Stimulated activated naive CD4-positive, alpha-beta T cell treated with Interleukin-2 at 50 U/mL for 16 hours (primary cell): ENCODE data around the gene SLC12A8.
A peak's percentile ranks its signal among the peaks of the same experiment; 100 is the strongest.

Experiments
- DNase-seq: peaks from one replicate; lab custom pipeline; 2025; lab: John Stamatoyannopoulos, UW

The SLC12A8 gene

DNA sequence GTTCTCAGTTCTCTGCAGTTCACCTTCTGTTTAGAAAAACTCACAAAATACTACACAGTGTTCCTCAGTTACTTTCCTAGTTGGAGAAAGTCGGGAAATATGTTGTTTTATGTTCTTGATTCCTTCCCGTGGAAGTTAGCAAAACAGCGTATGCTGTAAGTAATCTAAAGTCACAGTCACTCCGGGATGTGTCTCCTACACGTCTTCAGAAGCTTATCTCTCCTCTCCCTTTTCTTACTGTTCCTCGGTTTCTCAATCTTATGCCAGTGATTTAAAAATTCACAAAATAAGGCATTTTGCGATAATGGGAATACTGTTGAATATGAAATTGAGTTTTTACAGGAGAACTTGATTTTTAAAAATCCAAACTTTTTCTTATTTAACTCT is 158.5 kb downstream of the SLC12A8 start:
- no peak for DNase-seq

- DNase-seq = no peak
Observed at GRCh38 chr3:125053304-125053699, 159.2 kb downstream of the SLC12A8 start.

GRCh38 chr3:125052624-125053303 is 159.8 kb downstream of the SLC12A8 start:
- no peak for DNase-seq

- peak; percentile 58 for DNase-seq
Observed at GRCh38 chr3:125051715-125052581, 160.6 kb downstream of the SLC12A8 start.

DNA sequence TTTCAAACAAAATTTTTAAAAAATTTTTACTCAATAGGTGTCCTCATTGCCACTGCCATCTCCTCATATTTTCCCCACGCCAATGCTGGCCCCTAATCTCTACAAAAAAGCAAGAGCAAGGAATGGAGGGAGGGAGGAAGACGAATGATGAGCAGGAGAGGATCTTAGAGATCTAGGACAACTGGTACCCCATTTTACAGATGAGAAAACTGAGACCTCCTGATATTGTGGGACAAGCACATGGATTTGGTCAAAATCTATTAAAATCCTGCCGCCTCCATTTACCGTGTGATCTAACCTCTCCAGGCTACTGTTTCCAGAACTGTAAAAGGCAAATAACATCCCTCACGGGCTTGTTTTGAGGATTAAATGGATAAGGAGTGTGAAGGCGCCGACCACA is 161.3 kb downstream of the SLC12A8 start:
- no peak for DNase-seq

DNA sequence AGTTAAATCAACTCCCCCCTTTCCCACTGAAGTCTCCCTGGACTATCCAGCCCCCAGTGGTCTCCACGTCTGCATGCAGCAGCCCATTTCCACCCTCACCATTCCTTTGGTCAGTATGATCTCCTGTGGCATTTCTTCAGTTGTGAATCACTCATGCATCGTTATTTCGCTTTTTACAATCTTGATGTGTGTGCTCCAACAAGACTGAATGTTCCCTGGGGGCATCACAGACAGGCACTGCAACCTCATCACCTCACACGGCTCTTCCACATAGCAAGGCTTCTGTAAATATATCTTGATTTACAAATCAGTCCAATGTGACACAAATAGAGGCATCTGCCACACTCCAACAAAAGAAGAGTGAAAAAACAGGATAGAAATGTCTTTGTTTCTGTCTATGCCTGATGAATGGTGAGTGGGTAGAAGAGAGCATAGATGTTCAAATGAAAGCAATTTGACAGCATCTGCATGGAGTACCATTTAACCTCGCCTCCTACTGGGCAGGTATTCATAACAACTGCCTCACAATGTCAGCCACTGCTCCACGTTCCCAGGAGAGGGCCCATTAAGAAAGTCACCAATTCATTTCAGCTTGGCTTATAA is 162.0 kb downstream of the SLC12A8 start:
- no peak for DNase-seq

- DNase-seq = no peak
Observed at GRCh38 chr3:125048282-125048681, 164.3 kb downstream of the SLC12A8 start.

GRCh38 chr3:125045965-125046364 is 166.6 kb downstream of the SLC12A8 start:
- DNase-seq = no peak

GRCh38 chr3:125045194-125045593 is 167.4 kb downstream of the SLC12A8 start:
- DNase-seq = no peak

DNA sequence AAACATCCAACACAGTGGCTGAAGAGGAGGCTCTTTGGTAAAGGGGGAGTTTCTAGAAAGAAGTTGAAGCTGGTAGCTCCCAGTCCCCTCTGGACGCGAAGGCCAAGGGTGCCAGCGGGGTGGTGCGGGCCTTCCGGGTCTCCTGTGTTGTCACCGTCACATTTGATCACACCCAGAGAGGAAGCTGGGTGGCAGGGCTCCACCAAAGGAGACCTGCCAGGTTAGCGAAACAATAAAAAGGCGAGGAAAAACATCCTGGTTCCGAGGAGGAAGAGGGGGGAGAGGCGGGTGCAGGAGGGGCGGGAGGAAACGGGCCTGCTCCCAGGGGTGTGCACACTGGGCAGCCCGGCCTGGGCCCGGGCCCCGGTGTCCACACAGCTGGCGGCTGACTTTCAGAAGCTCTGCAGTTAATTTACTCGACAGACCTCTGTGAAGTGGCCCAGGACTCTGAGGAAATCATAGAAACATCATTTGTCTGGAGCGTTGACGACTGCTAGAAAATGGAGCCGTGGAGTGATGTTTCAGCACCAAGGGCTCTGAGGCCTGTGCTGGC is 168.9 kb downstream of the SLC12A8 start:
- DNase-seq = no peak

DNA sequence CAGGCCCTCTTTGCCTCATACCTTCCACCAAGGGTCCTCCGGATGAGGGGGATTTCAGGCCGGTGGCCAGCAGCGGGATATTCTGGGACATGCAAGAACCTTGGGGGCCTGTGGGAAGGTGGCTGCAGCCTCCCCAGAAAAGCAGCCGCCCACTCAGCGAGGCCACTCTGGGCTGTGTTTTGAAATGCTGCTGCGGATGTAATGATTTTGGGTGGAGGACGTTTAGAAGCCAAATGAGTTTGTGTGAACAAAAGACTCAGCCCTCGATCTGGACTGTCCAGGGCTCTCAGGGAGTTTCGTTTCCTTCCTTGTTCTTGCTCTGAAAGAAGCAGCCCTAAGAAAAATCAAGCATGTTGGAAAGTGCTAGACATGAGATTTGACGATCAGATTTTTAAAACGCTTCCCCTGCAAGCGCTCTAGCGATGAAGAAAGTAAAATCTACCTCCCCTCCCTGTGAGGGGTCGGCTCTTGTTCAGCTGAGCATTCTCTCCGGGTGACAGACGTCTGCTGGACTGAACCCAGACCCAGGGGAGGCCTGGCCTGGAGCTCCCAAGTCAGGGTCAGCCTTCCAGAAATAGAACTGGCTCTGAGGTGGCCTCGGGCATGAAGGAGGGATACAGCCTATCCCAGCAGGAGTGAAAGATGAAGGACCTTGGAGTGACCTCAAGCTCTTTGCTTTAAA is 169.7 kb downstream of the SLC12A8 start:
- no peak for DNase-seq

GRCh38 chr3:125039131-125040100 is 173.1 kb downstream of the SLC12A8 start:
- DNase-seq = no peak

GRCh38 chr3:125037498-125038150 is 174.9 kb downstream of the SLC12A8 start:
- no peak for DNase-seq

DNA sequence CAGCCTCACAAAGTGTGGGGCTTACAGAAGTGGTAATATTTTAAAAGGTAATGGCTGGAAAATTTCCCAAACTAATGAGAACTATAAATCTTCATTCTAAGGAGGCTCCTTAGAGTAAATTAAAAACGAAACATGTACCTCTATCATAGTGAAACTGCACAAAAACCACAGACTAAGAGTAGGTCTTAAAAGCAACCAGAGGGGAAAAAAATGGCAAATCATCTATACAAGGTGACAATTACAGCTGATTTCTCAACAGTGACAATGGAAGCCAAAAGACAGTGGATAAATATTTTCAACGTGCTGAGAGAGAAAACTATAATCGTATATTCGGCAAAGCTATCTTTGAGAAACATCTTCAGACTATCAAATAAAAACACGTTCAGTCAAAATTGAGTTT is 177.3 kb downstream of the SLC12A8 start:
- DNase-seq = no peak

DNA sequence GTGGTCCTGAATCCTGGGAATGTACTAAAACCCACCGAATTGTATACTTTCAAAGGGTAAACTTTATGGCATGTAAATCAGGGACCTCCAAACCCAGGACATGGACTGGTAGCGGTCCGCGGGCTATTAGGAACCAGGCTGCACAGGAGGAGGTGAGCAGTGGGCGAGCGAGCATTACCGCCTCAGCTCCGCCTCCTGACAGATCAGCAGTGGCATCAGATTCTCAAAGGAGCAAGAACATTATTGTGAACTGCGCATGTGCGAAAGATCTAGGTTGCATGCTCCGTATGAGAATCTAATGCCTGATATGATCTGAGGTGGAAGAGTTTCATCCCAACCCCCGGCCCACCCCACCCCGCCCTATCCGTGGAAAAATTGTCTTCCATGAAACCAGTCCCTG is 178.9 kb downstream of the SLC12A8 start:
- DNase-seq = no peak

DNA sequence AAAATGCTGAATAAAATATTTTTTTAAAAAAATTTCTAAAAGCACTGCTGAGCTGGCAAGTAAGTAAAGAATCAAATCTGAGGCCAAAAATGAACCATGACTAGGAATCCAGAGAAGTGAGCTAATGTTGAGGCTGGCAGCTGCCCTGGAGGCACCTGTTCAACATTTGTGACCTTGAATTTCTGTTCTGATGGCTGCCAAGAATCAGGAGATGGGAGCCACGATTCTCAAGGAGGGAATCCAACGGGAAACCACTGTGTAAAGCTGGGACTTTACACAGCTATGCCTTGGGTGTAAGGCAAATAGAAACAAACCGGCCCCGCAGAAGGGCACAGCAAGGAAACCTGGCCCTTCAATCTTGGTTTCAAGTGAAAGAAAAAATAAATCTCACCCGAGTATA is 179.4 kb downstream of the SLC12A8 start:
- DNase-seq = no peak

DNA sequence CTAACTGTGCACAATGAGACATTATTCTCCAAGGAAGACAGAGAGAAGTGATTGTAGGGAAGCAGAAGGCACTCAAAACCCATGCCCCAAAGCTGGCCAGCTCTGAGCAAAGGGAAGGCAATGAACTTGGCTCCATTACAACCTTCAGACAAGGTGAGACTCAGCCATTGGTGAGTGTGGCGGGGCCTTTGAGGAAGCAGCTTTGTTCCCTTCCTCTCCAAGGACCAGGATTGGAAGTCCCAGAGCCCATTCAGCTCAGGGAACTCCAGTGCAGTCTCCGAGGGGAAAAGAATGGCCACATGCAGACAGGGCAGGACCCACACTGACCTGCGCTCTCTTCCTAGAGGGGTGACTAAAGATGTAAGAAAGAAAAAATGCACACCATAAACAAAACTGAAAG is 179.9 kb downstream of the SLC12A8 start:
- DNase-seq = no peak
